GM23338 (cell line): ENCODE data around the gene UBE2R2. TPM values are rescaled to one million over a fixed set of nuclear protein-coding genes. Genes with fewer than 3 reads are reported as not detected.

Source experiments
- ATAC-seq: fragments of 200-7000 bp; cut with Tn5 transposase; 3 replicates; pipeline ENCODE4 v1.9.1; 2020
- DNase-seq: peaks from one replicate; pipeline ENCODE4 v3.0.0-alpha.2; 2015; ENCODE audit warnings: low spot score
- H2AFZ ChIP-seq: fragments of 200-600 bp; sonication (generic); 2 replicates; pipeline ENCODE4 v1.8.0; 2016; ENCODE audit warnings: antibody characterized with exemption, mild to moderate bottlenecking, moderate library complexity
- H3F3A ChIP-seq: fragments of 200-600 bp; sonication (generic); replicated peaks from 2 replicates; pipeline ENCODE4 v1.8.0; 2017; ENCODE audit warnings: antibody characterized with exemption, mixed run types, low read depth
- H3K27ac ChIP-seq: fragments of 200-600 bp; sonication (generic); 2 replicates; pipeline ENCODE4 v1.6.1; 2016; ENCODE audit warnings: low read depth
- H3K27me3 ChIP-seq: fragments of 200-600 bp; sonication (generic); 2 replicates; pipeline ENCODE4 v1.8.0; 2016; ENCODE audit warnings: mild to moderate bottlenecking, mixed run types, moderate library complexity; ENCODE audit not compliant: insufficient read depth
- H3K36me3 ChIP-seq: fragments of 200-600 bp; sonication (generic); 2 replicates; pipeline ENCODE4 v1.8.0; 2016; ENCODE audit warnings: mild to moderate bottlenecking; ENCODE audit not compliant: insufficient read depth
- H3K4me1 ChIP-seq: fragments of 200-600 bp; sonication (generic); 2 replicates; pipeline ENCODE4 v1.8.0; 2016; ENCODE audit warnings: mild to moderate bottlenecking, moderate library complexity; ENCODE audit not compliant: insufficient read depth
- H3K4me2 ChIP-seq: fragments of 200-600 bp; sonication (generic); 2 replicates; pipeline ENCODE4 v1.7.1; 2017; ENCODE audit warnings: mixed run types
- H3K4me3 ChIP-seq: fragments of 200-600 bp; sonication (generic); 2 replicates; pipeline ENCODE4 v1.6.1; 2016; ENCODE audit warnings: mixed run types
- H3K79me2 ChIP-seq: fragments of 200-600 bp; sonication (generic); replicated peaks from 2 replicates; pipeline ENCODE4 v1.8.0; 2017; ENCODE audit warnings: mild to moderate bottlenecking; ENCODE audit not compliant: insufficient read depth
- H3K9me2 ChIP-seq: fragments of 200-600 bp; sonication (generic); 2 replicates; pipeline ENCODE4 v1.8.0; 2017; ENCODE audit not compliant: insufficient read depth
- H4K20me1 ChIP-seq: fragments of 200-600 bp; sonication (generic); replicated peaks from 2 replicates; pipeline ENCODE4 v1.8.0; 2017; ENCODE audit warnings: mild to moderate bottlenecking; ENCODE audit not compliant: insufficient read depth
- H3K27ac Mint-ChIP-seq: 2 replicates; pipeline ENCODE4 v1.8.0; 2020; ENCODE audit warnings: inconsistent platforms, mild to moderate bottlenecking, moderate library complexity, mixed read lengths
- H3K27me3 Mint-ChIP-seq: 3 replicates; pipeline ENCODE4 v1.8.0; 2022; ENCODE audit warnings: low read depth, mild to moderate bottlenecking, moderate library complexity, mixed read lengths, inconsistent platforms; ENCODE audit not compliant: insufficient read depth, poor library complexity
- H3K36me3 Mint-ChIP-seq: 3 replicates; pipeline ENCODE4 v1.8.0; 2021; ENCODE audit warnings: low read depth, mild to moderate bottlenecking, inconsistent platforms, moderate library complexity, mixed read lengths
- H3K4me1 Mint-ChIP-seq: 3 replicates; pipeline ENCODE4 v1.8.0; 2020; ENCODE audit warnings: mild to moderate bottlenecking, inconsistent platforms, mixed read lengths
- H3K4me3 Mint-ChIP-seq: 3 replicates; pipeline ENCODE4 v1.8.0; 2021; ENCODE audit warnings: moderate library complexity, mild to moderate bottlenecking, inconsistent platforms, mixed read lengths
- H3K9me3 Mint-ChIP-seq: 3 replicates; pipeline ENCODE4 v1.8.0; 2020; ENCODE audit warnings: moderate library complexity, mild to moderate bottlenecking, inconsistent platforms, mixed read lengths
- CREB1 ChIP-seq: fragments of 250-450 bp; sonication (Bioruptor Pico); IDR thresholded peaks from 2 replicates; pipeline ENCODE4 v1.5.0; 2020; ENCODE audit warnings: low read depth, mild to moderate bottlenecking, moderate library complexity
- CTCF ChIP-seq, 2 experiments: fragments of 200-600 bp in 1 of 2; sonication (generic) in 1 of 2; conservative IDR thresholded peaks; 2 replicates each; pipeline versions ENCODE4 v1.5.1 to v1.6.1; 2016 to 2017; ENCODE audit warnings: antibody characterized with exemption in 2 of 2, low read depth in 2 of 2, mild to moderate bottlenecking in 2 of 2, moderate library complexity in 1 of 2
- EZH2 ChIP-seq: fragments of 200-600 bp; sonication (generic); IDR thresholded peaks from one replicate; pipeline ENCODE4 v1.8.0; 2017; ENCODE audit warnings: antibody characterized with exemption, mild to moderate bottlenecking, low read depth; ENCODE audit not compliant: unreplicated experiment
- EZH2phosphoT487 ChIP-seq: fragments of 200-600 bp; sonication (generic); IDR thresholded peaks from one replicate; pipeline ENCODE4 v1.8.1; 2018; ENCODE audit warnings: antibody characterized with exemption; ENCODE audit not compliant: unreplicated experiment
- JUNB ChIP-seq: IDR thresholded peaks from one replicate; pipeline ENCODE4 v1.6.1; 2016; ENCODE audit warnings: antibody characterized with exemption; ENCODE audit not compliant: unreplicated experiment
- STAT1 ChIP-seq: IDR thresholded peaks from one replicate; pipeline ENCODE4 v1.6.1; 2016; ENCODE audit warnings: antibody characterized with exemption; ENCODE audit not compliant: unreplicated experiment
- ZNF114 ChIP-seq: fragments of 250-450 bp; sonication (Bioruptor Pico); IDR thresholded peaks from 2 replicates; pipeline ENCODE4 v1.5.0; 2020; ENCODE audit warnings: mild to moderate bottlenecking, moderate library complexity
- ZNF331 ChIP-seq: fragments of 250-450 bp; sonication (Bioruptor Pico); IDR thresholded peaks from 2 replicates; pipeline ENCODE4 v1.5.0; 2020; ENCODE audit warnings: low read depth, mild to moderate bottlenecking, moderate library complexity
- polyA plus RNA-seq: library from polyadenylated mRNA; unstranded; fragments of >200 nt; fragmentation: Nextera tagmentation; extraction: Ambion mirVana; gene quantifications from 2 replicates; pipeline ENCODE4 v1.2.1, GENCODE V29; 2016
- total RNA-seq: library from RNA; depleted of rRNA; stranded (reverse); fragments of >200 nt; shearing (Covaris generic); gene quantifications from 2 replicates; pipeline ENCODE4 v1.2.3, GENCODE V29; 2014
- TF ChIP-seq, protein P1 (sequence below): IDR thresholded peaks from 2 replicates; pipeline ENCODE4 v1.6.1; 2016; ENCODE audit warnings: antibody characterized with exemption
- TF ChIP-seq, protein P2 (sequence below): IDR thresholded peaks from one replicate; pipeline ENCODE4 v1.6.1; 2018; ENCODE audit warnings: antibody characterized with exemption; ENCODE audit not compliant: unreplicated experiment

UBE2R2 gene
- total and polyA plus RNA-seq, 2 experiments from 2014 or later = 23.4 to 32.5 TPM

DNA sequence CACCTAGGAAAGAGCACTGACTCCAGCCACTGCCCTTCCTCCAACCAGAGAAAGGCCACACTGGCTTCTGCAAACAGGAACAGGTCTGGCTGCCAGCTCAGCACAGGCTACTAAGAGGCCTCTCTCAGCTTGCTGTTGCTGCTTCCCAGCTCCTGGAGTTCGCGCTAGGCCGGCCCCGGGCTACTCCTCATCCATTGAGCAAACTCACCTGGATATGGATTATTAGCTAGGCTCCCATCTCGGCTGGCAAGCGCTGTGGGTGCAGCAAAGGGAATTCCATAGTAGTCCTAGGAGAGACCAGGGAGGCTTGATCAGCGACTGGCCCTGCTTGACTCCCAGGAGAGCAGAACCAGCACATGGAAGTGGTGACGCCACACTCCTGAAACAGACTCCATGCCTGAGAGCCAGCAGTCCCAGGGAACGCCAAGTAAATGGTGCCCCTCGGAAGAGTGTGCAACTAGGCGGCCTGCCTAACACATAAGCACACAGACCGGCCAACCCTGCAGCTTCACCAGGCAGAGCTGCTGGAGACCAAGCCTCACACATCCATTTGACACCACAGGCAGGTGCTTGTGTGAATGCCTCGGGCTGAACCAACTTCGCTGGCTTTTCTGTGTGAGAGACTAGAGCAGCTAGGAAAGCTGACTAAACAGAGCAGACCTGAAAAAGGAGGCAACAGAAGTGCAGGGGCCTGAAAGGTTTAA is 107.2 kb downstream of the UBE2R2 start:
- peaks cover 16% of the 10 kb centered on the region for H4K20me1 ChIP-seq
- no peak overlapping the region for H3K4me3 ChIP-seq
- ATAC-seq = no peak
- H3K27ac Mint-ChIP-seq = no peak overlapping the region
- no peak overlapping the region for H2AFZ ChIP-seq
- peaks cover 27% of the 10 kb centered on the region for H3K27me3 Mint-ChIP-seq
- no peaks in the 10 kb centered on the region for H3K9me3 Mint-ChIP-seq
- peaks cover 11% of the 10 kb centered on the region for H3K4me1 ChIP-seq
- H3K4me1 Mint-ChIP-seq = peaks cover 19% of the 10 kb centered on the region
- no peaks in the 10 kb centered on the region; the same call in 1 of the 2 replicates for H3K79me2 ChIP-seq
- peaks cover 91% of the 10 kb centered on the region for H3K36me3 Mint-ChIP-seq
- 0 out of 2 replicates have a peak overlapping the region, but pooled peaks have one; percentile 32 for H3K27ac ChIP-seq
- H3K4me2 ChIP-seq = no peak overlapping the region
- no peaks in the 10 kb centered on the region for H3K27me3 ChIP-seq
- peaks cover 43% of the 10 kb centered on the region for H3K36me3 ChIP-seq
- no peak overlapping the region for H3K4me3 Mint-ChIP-seq
- H3K9me2 ChIP-seq = no peaks in the 10 kb centered on the region
- DNase-seq = no peak
- H3F3A ChIP-seq = peaks cover 8% of the 10 kb centered on the region; the same call in 1 of the 2 replicates
- TF ChIP-seq CREB1 (CRISPR knock-in tag) (no peak), STAT1 (no peak), ZNF331 (no peak)

DNA sequence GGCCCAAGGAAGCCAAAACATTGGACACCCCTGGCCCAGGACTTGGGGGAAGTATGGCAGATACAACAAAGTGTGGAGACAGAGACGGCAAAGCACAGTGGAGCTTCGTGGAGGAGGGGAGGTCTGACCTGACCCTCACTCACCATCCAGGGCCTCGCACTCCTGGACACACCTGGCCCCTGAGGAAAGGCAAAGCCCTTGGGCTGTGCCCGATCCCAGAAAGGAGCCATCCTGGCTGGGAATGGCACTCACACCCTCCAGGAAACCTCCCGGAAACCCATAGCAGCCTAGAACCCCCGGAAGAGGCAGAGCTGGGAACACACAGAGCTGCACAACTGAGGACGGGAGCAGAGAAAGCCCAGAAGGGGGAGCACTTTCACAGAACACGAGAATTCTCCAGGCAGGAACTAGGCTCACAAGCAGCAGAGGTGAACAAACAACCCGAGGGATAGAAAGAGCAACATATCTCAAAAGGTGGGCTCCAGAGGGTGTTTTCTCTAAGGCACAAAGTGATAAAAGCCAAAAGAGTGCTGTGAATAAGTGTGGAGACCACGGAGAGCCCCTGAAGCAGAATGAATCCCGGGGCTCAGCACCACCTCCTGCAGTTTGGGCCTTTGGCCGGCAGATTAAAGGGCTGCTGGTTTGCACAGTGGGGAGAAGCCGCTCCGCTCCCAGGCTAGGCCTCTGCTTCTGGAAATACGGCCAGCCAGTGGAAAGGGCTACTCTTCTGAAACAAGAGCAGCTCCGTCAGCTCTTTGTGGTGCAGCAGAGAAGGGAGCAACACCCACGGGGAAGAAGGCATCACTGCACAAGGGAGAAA is 108.2 kb downstream of the UBE2R2 start:
- H3K4me3 Mint-ChIP-seq = no peak overlapping the region
- H3K9me3 Mint-ChIP-seq = no peaks in the 10 kb centered on the region
- no peaks in the 10 kb centered on the region for H3K27me3 ChIP-seq
- H3K27ac ChIP-seq = peak overlapping the region; percentile 90
- peaks cover 4% of the 10 kb centered on the region; the same call in 1 of the 2 replicates for H3F3A ChIP-seq
- ATAC-seq = peak; percentile 71
- H3K4me1 Mint-ChIP-seq = peaks cover 14% of the 10 kb centered on the region
- no peaks in the 10 kb centered on the region; the same call in 1 of the 2 replicates for H3K79me2 ChIP-seq
- peaks cover 90% of the 10 kb centered on the region for H3K36me3 Mint-ChIP-seq
- peak; percentile 85 for DNase-seq
- peaks cover 23% of the 10 kb centered on the region for H3K27me3 Mint-ChIP-seq
- no peak overlapping the region for H3K4me3 ChIP-seq
- peaks cover 8% of the 10 kb centered on the region for H3K4me1 ChIP-seq
- H3K9me2 ChIP-seq = no peaks in the 10 kb centered on the region
- H3K27ac Mint-ChIP-seq = peak overlapping the region; percentile 83
- H3K4me2 ChIP-seq = no peak overlapping the region
- no peak overlapping the region for H2AFZ ChIP-seq
- peaks cover 25% of the 10 kb centered on the region for H4K20me1 ChIP-seq
- H3K36me3 ChIP-seq = peaks cover 40% of the 10 kb centered on the region
- TF ChIP-seq JUNB (no peak), CTCF (conservative IDR thresholded peaks at IDR 0.05; ENCODE audit: low read depth in 2 of 2) (peak; percentile 80), EZH2phosphoT487 (no peak), ZNF114 (CRISPR knock-in tag) (no peak), EZH2 (no peak), CREB1 (CRISPR knock-in tag) (no peak)
- TF ChIP-seq, protein P1, sequence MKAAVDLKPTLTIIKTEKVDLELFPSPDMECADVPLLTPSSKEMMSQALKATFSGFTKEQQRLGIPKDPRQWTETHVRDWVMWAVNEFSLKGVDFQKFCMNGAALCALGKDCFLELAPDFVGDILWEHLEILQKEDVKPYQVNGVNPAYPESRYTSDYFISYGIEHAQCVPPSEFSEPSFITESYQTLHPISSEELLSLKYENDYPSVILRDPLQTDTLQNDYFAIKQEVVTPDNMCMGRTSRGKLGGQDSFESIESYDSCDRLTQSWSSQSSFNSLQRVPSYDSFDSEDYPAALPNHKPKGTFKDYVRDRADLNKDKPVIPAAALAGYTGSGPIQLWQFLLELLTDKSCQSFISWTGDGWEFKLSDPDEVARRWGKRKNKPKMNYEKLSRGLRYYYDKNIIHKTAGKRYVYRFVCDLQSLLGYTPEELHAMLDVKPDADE = no peak
- TF ChIP-seq, protein P2, sequence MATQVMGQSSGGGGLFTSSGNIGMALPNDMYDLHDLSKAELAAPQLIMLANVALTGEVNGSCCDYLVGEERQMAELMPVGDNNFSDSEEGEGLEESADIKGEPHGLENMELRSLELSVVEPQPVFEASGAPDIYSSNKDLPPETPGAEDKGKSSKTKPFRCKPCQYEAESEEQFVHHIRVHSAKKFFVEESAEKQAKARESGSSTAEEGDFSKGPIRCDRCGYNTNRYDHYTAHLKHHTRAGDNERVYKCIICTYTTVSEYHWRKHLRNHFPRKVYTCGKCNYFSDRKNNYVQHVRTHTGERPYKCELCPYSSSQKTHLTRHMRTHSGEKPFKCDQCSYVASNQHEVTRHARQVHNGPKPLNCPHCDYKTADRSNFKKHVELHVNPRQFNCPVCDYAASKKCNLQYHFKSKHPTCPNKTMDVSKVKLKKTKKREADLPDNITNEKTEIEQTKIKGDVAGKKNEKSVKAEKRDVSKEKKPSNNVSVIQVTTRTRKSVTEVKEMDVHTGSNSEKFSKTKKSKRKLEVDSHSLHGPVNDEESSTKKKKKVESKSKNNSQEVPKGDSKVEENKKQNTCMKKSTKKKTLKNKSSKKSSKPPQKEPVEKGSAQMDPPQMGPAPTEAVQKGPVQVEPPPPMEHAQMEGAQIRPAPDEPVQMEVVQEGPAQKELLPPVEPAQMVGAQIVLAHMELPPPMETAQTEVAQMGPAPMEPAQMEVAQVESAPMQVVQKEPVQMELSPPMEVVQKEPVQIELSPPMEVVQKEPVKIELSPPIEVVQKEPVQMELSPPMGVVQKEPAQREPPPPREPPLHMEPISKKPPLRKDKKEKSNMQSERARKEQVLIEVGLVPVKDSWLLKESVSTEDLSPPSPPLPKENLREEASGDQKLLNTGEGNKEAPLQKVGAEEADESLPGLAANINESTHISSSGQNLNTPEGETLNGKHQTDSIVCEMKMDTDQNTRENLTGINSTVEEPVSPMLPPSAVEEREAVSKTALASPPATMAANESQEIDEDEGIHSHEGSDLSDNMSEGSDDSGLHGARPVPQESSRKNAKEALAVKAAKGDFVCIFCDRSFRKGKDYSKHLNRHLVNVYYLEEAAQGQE = no peak
